Esophagus muscularis mucosa (tissue), 4 donors: ENCODE measurements around the gene CLEC16A. TPM values are rescaled to one million over a fixed set of nuclear protein-coding genes. Genes with fewer than 3 reads are reported as not detected.

ENCODE experiments used
- DNase-seq: peaks from one replicate; pipeline ENCODE4 v3.0.0-alpha.2; 2017; ENCODE audit errors: extremely low spot score
- H3K27ac ChIP-seq, 4 donors: fragments of 200-600 bp; sonication (generic); replicated peaks in 1 of 4; 1 replicate in 3 of 4; 2 replicates in 1 of 4; pipeline ENCODE4 v1.5.1; 2016 to 2019; ENCODE audit warnings: mild to moderate bottlenecking in 1 of 4
- H3K27me3 ChIP-seq, 4 donors: fragments of 200-600 bp; sonication (generic); one replicate each; pipeline versions ENCODE4 v1.5.1 to v1.6.0; 2016 to 2019
- H3K36me3 ChIP-seq, 4 donors: fragments of 200-600 bp; sonication (generic); one replicate each; pipeline ENCODE4 v1.5.1; 2016 to 2019
- H3K4me1 ChIP-seq, 4 donors: fragments of 200-600 bp; sonication (generic); one replicate each; pipeline ENCODE4 v1.5.1; 2016 to 2019
- H3K4me3 ChIP-seq, 4 donors: fragments of 200-600 bp; sonication (generic); 1 replicate in 2 of 4; 2 replicates in 2 of 4; pipeline ENCODE4 v1.5.1; 2016 to 2019; ENCODE audit warnings: mild to moderate bottlenecking in 4 of 4, moderate library complexity in 1 of 4
- H3K9me3 ChIP-seq, 4 donors: fragments of 200-600 bp; sonication (generic); 1 replicate in 3 of 4; 2 replicates in 1 of 4; pipeline ENCODE4 v1.5.1; 2016 to 2019
- EP300 ChIP-seq: sonication (generic); formaldehyde crosslinking; IDR thresholded peaks from one replicate; pipeline ENCODE4 v1.6.1; 2017; ENCODE audit warnings: antibody characterized with exemption
- POLR2A ChIP-seq: fragments of 450-650 bp; IDR thresholded peaks from one replicate; pipeline ENCODE4 v1.6.1; 2017; ENCODE audit warnings: antibody characterized with exemption, moderate library complexity, mild to moderate bottlenecking, low read depth
- POLR2AphosphoS5 ChIP-seq, 2 donors: sonication (generic); formaldehyde crosslinking; IDR thresholded peaks; one replicate each; pipeline ENCODE4 v1.6.1; 2017; ENCODE audit warnings: antibody characterized with exemption in 2 of 2
- WGBS: methylation state at CpG from one replicate; pipeline ENCODE4 v1.1.5; 2018; 5-methylcytosine and 5-hydroxymethylcytosine counted together
- intact Hi-C: fragments of 100-400 bp; cut with DNase I; formaldehyde crosslinking; loops from one replicate; pipeline ENCODE4 v1.15.1; 2023
- total RNA-seq, 4 donors: library from RNA; depleted of rRNA; stranded (reverse); fragments of >200 nt; gene quantifications; one replicate each; pipeline versions ENCODE4 v1.1.0 to v1.2.1, GENCODE V29; 2016
- TF ChIP-seq, protein P1 (sequence below), 3 experiments: fragments of 200-600 bp in 2 of 3; fragments of 450-650 bp in 1 of 3; sonication (generic) in 2 of 3; IDR thresholded peaks; one replicate each; pipeline ENCODE4 v1.5.1; 2017 to 2019; ENCODE audit warnings: antibody characterized with exemption in 3 of 3, mild to moderate bottlenecking in 2 of 3, moderate library complexity in 1 of 3

Gene CLEC16A
- total RNA-seq, 4 donors from 2014 or later = 22.3 to 34.7 (median 29.2) TPM

DNA sequence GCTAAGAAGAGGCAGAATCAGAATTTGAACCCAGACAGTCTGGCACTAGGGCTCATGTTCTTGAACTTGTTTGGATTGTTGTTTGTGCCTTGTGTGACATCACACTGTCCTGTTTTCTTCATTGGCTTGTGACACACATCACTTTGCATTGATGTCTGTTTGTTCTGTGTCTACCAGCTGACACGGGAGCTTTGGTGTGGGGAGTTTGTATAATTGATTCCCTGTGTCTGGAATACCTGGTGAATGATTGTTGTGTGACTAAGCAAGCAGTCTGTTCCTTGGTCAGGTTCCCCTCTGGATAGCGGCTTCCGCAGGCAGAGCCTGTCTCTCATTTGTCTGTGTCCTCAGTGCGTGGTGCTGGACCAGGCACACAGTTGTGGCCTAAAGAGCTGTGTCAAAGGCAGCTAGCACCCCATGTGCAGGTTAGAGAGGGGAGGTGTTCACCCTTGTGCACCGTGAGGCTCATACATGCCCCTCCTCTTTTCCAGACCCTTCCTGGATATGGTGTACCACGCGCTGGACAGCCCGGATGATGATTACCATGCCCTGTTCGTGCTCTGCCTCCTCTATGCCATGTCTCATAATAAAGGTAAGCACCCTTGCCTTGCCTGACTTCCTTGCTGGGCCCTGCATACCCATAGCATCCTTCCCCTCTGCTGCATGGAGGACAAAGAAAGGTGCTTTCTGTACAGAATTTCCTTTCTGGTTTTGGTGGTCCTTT, 80.1 kb downstream of the CLEC16A start:
- peaks cover 0 to 8% (median 0%) of the 10 kb centered on the region in 4 donors for H3K4me1 ChIP-seq
- no peak for DNase-seq
- intact Hi-C loops = no loop called here
- peaks cover 27 to 71% (median 64%) of the 10 kb centered on the region in 4 donors for H3K36me3 ChIP-seq
- TF ChIP-seq EP300 (no peak), POLR2A (no peak), POLR2AphosphoS5 (IDR thresholded peaks at IDR 0.05) (no peak)
- TF ChIP-seq, protein P1, sequence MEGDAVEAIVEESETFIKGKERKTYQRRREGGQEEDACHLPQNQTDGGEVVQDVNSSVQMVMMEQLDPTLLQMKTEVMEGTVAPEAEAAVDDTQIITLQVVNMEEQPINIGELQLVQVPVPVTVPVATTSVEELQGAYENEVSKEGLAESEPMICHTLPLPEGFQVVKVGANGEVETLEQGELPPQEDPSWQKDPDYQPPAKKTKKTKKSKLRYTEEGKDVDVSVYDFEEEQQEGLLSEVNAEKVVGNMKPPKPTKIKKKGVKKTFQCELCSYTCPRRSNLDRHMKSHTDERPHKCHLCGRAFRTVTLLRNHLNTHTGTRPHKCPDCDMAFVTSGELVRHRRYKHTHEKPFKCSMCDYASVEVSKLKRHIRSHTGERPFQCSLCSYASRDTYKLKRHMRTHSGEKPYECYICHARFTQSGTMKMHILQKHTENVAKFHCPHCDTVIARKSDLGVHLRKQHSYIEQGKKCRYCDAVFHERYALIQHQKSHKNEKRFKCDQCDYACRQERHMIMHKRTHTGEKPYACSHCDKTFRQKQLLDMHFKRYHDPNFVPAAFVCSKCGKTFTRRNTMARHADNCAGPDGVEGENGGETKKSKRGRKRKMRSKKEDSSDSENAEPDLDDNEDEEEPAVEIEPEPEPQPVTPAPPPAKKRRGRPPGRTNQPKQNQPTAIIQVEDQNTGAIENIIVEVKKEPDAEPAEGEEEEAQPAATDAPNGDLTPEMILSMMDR (IDR thresholded peaks at IDR 0.05) = no peak
- no peaks in the 10 kb centered on the region for H3K27me3 ChIP-seq
- H3K27ac ChIP-seq = no peak overlapping the region
- 98% methylated on average over 9 of the region's 9 CpGs for WGBS
- H3K4me3 ChIP-seq = no peak overlapping the region
- peaks cover 0 to 25% (median 9%) of the 10 kb centered on the region in 4 donors for H3K9me3 ChIP-seq

DNA sequence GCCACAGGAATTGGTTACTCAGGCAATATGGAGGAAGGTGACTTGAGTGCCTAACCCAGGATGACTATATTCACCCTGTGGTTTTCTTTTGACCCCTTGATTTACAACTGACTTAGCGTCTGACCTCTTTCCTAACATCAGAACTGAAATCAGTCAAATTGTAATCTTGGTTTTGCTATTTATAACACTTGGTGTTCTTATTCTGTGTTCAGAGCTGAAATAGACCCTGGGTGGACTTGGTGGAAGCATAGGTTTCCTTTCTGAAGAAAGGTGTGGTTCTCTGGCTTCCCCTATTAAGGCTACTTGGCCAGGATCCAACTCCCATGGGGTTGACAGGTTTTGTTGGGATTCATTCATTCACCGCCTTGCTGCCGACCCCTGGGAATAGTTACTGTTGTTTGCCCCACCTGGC, 80.8 kb downstream of the CLEC16A start:
- TF ChIP-seq EP300 (no peak), POLR2A (no peak), POLR2AphosphoS5 (IDR thresholded peaks at IDR 0.05) (no peak)
- TF ChIP-seq, protein P1 (IDR thresholded peaks at IDR 0.05) = no peak
- peaks cover 0 to 8% (median 0%) of the 10 kb centered on the region in 4 donors for H3K4me1 ChIP-seq
- no peaks in the 10 kb centered on the region for H3K27me3 ChIP-seq
- WGBS = 91% methylated on average over 3 of the region's 3 CpGs
- intact Hi-C loops = no loop called here
- H3K4me3 ChIP-seq = no peak overlapping the region
- no peak overlapping the region for H3K27ac ChIP-seq
- peaks cover 27 to 72% (median 61%) of the 10 kb centered on the region in 4 donors for H3K36me3 ChIP-seq
- no peak for DNase-seq
- peaks cover 0 to 25% (median 9%) of the 10 kb centered on the region in 4 donors for H3K9me3 ChIP-seq

DNA sequence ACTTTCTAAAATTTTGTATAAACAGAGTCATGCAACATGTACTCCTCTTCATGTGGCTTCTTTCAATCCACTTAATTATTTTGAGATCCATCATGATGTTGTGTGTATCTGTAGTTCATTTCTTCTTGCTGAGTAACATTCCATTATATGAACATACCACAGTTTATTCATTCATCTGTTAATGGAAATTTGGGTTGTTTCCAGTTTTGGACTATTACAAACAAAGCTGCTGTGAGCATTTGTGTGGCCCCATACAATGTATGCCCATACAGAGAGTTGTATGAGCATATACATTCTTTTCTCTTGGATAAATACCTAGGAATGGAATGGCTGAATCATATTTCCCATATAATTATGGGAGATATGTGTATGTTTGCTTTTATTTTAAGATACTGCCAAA, 85.6 kb downstream of the CLEC16A start:
- H3K36me3 ChIP-seq = peaks cover 22 to 62% (median 57%) of the 10 kb centered on the region in 4 donors
- intact Hi-C loops = no loop called here

DNA sequence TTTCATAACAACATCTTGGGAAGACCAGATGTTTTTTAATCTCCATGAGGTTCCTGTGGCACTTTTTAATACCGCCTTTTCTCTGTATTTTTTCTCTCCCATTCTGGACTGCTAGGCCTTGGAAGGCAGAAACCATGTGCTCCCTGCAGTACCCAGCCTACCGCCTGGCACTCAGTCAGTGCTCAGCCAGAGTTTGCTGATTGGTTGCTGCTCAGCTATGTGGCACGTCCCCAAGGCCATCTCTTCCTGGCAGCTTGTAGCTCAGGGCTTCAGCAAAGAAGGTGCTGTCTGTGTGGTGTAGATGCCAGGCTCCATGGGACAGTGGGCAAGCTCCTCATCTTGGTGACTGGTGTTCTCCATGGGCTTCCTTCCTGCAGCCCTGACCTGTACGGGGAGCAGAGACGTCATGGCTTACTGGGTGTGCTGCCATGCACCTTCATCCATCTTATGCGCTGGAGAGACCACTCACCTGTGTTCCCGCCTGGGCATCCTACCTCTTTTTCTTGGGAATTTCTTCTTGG, 86.7 kb downstream of the CLEC16A start:
- Histone ChIP-seq H3K4me3 (no peak overlapping the region), H3K36me3 (peaks cover 11 to 60% (median 52%) of the 10 kb centered on the region in 4 donors), H3K27ac (no peak overlapping the region), H3K9me3 (peaks cover 0 to 18% (median 8%) of the 10 kb centered on the region in 4 donors), H3K4me1 (peaks cover 21 to 30% (median 28%) of the 10 kb centered on the region in 4 donors), H3K27me3 (no peaks in the 10 kb centered on the region)
- TF ChIP-seq, protein P1 (IDR thresholded peaks at IDR 0.05) = no peak
- no peak for TF ChIP-seq EP300
- no peak for TF ChIP-seq POLR2A
- no peak for TF ChIP-seq POLR2AphosphoS5 (IDR thresholded peaks at IDR 0.05)
- DNase-seq = no peak
- 97% methylated on average over 7 of the region's 7 CpGs for WGBS
- intact Hi-C loops = no loop called here

More for the DNA sequence above, 85.6 kb downstream of the CLEC16A start:
- Histone ChIP-seq H3K4me3 (no peak overlapping the region), H3K9me3 (peaks cover 0 to 25% (median 9%) of the 10 kb centered on the region in 4 donors), H3K27ac (no peak overlapping the region), H3K27me3 (no peaks in the 10 kb centered on the region), H3K4me1 (peaks cover 21 to 30% (median 27%) of the 10 kb centered on the region in 4 donors)
- DNase-seq = no peak
- TF ChIP-seq EP300 = no peak
- no peak for TF ChIP-seq POLR2AphosphoS5 (IDR thresholded peaks at IDR 0.05)
- TF ChIP-seq, protein P1 (IDR thresholded peaks at IDR 0.05) = no peak
- TF ChIP-seq POLR2A = no peak
